IPS-20b (cell line): Measurements from ENCODE around the gene TRIM45.

Source experiments
- H3K27ac ChIP-seq: one replicate; pipeline ENCODE4 v1.5.1; 2013; ENCODE audit warnings: low read length
- H3K27me3 ChIP-seq: 2 replicates; pipeline ENCODE4 v1.6.1; 2013; ENCODE audit warnings: mild to moderate bottlenecking, low read length, inconsistent platforms; ENCODE audit not compliant: insufficient read depth
- H3K36me3 ChIP-seq: 2 replicates; pipeline ENCODE4 v1.6.1; 2013; ENCODE audit warnings: low read depth, mild to moderate bottlenecking, inconsistent platforms, low read length, moderate library complexity; ENCODE audit not compliant: insufficient read depth
- H3K4me1 ChIP-seq: 2 replicates; pipeline ENCODE4 v1.6.1; 2013; ENCODE audit warnings: mild to moderate bottlenecking, control low read depth, inconsistent platforms, low read length, moderate library complexity; ENCODE audit not compliant: insufficient read depth
- H3K4me3 ChIP-seq: 2 replicates; pipeline ENCODE4 v1.5.1; 2013; ENCODE audit warnings: mild to moderate bottlenecking, low read length, inconsistent platforms
- H3K9ac ChIP-seq: 2 replicates; pipeline ENCODE4 v1.6.1; 2013; ENCODE audit warnings: low read depth, mild to moderate bottlenecking, inconsistent platforms, low read length, moderate library complexity
- H3K9me3 ChIP-seq: 2 replicates; pipeline ENCODE4 v1.6.1; 2013; ENCODE audit warnings: mild to moderate bottlenecking, low read depth, low read length, inconsistent platforms; ENCODE audit not compliant: insufficient read depth

The TRIM45 gene

GRCh38 chr1:117069220-117069844 lies 52.2 kb downstream of the TRIM45 start:
- H3K9me3 ChIP-seq = no peaks in the 10 kb centered on the region
- no peaks in the 10 kb centered on the region for H3K4me1 ChIP-seq
- H3K9ac ChIP-seq = no peak overlapping the region
- no peak overlapping the region for H3K27ac ChIP-seq
- no peak overlapping the region for H3K4me3 ChIP-seq
- H3K36me3 ChIP-seq = peaks cover 72% of the 10 kb centered on the region
- no peaks in the 10 kb centered on the region for H3K27me3 ChIP-seq

- H3K27ac ChIP-seq = no peak overlapping the region
- no peak overlapping the region for H3K9ac ChIP-seq
- no peaks in the 10 kb centered on the region for H3K9me3 ChIP-seq
- H3K4me1 ChIP-seq = no peaks in the 10 kb centered on the region
- no peak overlapping the region for H3K4me3 ChIP-seq
- H3K36me3 ChIP-seq = peaks cover 71% of the 10 kb centered on the region
- H3K27me3 ChIP-seq = no peaks in the 10 kb centered on the region
Measured at GRCh38 chr1:117068580-117068979, 53.0 kb downstream of the TRIM45 start.

GRCh38 chr1:117067533-117068370 lies 53.8 kb downstream of the TRIM45 start:
- H3K27me3 ChIP-seq = no peaks in the 10 kb centered on the region
- no peak overlapping the region for H3K9ac ChIP-seq
- H3K36me3 ChIP-seq = peaks cover 73% of the 10 kb centered on the region
- H3K9me3 ChIP-seq = no peaks in the 10 kb centered on the region
- no peak overlapping the region for H3K27ac ChIP-seq
- no peak overlapping the region for H3K4me3 ChIP-seq
- no peaks in the 10 kb centered on the region for H3K4me1 ChIP-seq

GRCh38 chr1:117066367-117066766 lies 55.2 kb downstream of the TRIM45 start:
- Histone ChIP-seq H3K4me1 (peaks cover under 1% of the 10 kb centered on the region; the same call in 1 of the 2 replicates), H3K27ac (no peak overlapping the region), H3K36me3 (peaks cover 83% of the 10 kb centered on the region), H3K27me3 (no peaks in the 10 kb centered on the region), H3K9ac (no peak overlapping the region), H3K4me3 (no peak overlapping the region), H3K9me3 (no peaks in the 10 kb centered on the region)

GRCh38 chr1:117061986-117062415 lies 59.5 kb downstream of the TRIM45 start:
- peaks cover 11% of the 10 kb centered on the region; the same call in 1 of the 2 replicates for H3K4me1 ChIP-seq
- no peak overlapping the region for H3K4me3 ChIP-seq
- no peak overlapping the region for H3K9ac ChIP-seq
- H3K9me3 ChIP-seq = no peaks in the 10 kb centered on the region
- H3K27ac ChIP-seq = no peak overlapping the region
- no peaks in the 10 kb centered on the region for H3K27me3 ChIP-seq
- peaks cover 47% of the 10 kb centered on the region for H3K36me3 ChIP-seq
